PC-9 (cell line): ENCODE results near the gene TERB1.

Experiments
- CTCF ChIP-seq: fragments of 200-600 bp; sonication (generic); conservative IDR thresholded peaks from 2 replicates; pipeline ENCODE4 v1.6.1; 2017; ENCODE audit warnings: mixed run types, antibody characterized with exemption, mild to moderate bottlenecking, moderate library complexity
- EZH2 ChIP-seq: fragments of 200-600 bp; sonication (generic); IDR thresholded peaks from 2 replicates; pipeline ENCODE4 v1.8.0; 2017; ENCODE audit warnings: antibody characterized with exemption, low read depth

DNA sequence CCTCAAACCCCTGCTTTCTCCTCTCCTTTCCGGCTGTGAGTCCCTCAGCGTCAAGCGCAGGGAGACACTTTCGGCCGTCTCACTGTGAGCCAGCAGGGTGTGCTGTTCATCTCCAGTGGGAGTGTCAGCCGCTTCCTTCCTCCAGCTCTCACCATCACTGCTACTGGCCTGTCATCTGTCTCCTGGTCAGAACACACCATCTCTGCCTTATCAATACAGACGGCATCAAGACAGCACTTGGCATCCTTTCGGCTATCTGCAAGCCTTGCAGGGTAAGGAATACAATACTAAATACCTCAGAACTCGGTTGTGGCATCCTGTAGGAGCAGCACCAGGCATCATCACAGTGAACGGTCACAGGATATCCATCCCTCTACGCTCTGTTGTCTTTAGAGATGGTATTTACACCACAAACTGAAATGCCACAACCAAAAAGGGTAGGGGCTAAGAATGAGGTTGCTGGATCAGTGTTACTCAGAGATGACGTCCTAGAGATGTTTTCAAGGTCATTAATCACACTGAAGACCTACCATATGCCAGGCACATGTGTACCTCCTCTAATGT, 84.2 kb downstream of the TERB1 start:
- TF ChIP-seq CTCF, result 0 out of 2 replicates have a peak, but pooled peaks have one; percentile 20
- TF ChIP-seq EZH2, result no peak
